Suppressor macrophage treated with lipopolysaccharide for 1 hour (primary cell): ENCODE results near the gene KRTAP19-8.

Source experiments
- DNase-seq, 3 donors: peaks; one replicate each; pipeline ENCODE4 v3.0.0-alpha.2; 2020 to 2022

Gene KRTAP19-8

GRCh38 chr21:31038376-31038775 is at the start of gene KRTAP19-8:
TSS of gene KRTAP19-8 (minus strand) at chr21:31038476. CDS start at chr21:31038443, 33 bp downstream.
- DNase-seq: no peak

- DNase-seq: no peak
Observed at GRCh38 chr21:31087639-31088473, 49.6 kb upstream of the KRTAP19-8 start.

GRCh38 chr21:31084689-31085088 is 46.4 kb upstream of the KRTAP19-8 start:
- DNase-seq: no peak

- DNase-seq: no peak
Observed at GRCh38 chr21:31078796-31079195, 40.5 kb upstream of the KRTAP19-8 start.

GRCh38 chr21:31078216-31078615 is 39.9 kb upstream of the KRTAP19-8 start:
- no peak for DNase-seq

GRCh38 chr21:31075848-31076247 is 37.6 kb upstream of the KRTAP19-8 start:
- no peak for DNase-seq

GRCh38 chr21:31072533-31072932 is 34.3 kb upstream of the KRTAP19-8 start:
- DNase-seq: no peak

GRCh38 chr21:31064803-31065202 is 26.5 kb upstream of the KRTAP19-8 start:
- no peak for DNase-seq

GRCh38 chr21:31052489-31053142 is 14.3 kb upstream of the KRTAP19-8 start:
- no peak for DNase-seq

- no peak for DNase-seq
Observed at GRCh38 chr21:31050577-31051157, 12.4 kb upstream of the KRTAP19-8 start.

- no peak for DNase-seq
Observed at GRCh38 chr21:31045841-31046240, 7.6 kb upstream of the KRTAP19-8 start.

- DNase-seq: no peak
Observed at GRCh38 chr21:31043471-31043870, 5.2 kb upstream of the KRTAP19-8 start.

- DNase-seq: no peak
Observed at GRCh38 chr21:31042080-31042464, 3.8 kb upstream of the KRTAP19-8 start.

- no peak for DNase-seq
Observed at GRCh38 chr21:31041295-31042079, 3.2 kb upstream of the KRTAP19-8 start.

GRCh38 chr21:31034378-31034777 is 3.9 kb downstream of the KRTAP19-8 start:
- DNase-seq: no peak

GRCh38 chr21:31030367-31031106 is 7.7 kb downstream of the KRTAP19-8 start:
- DNase-seq: no peak

GRCh38 chr21:31023680-31024079 is 14.6 kb downstream of the KRTAP19-8 start:
- no peak for DNase-seq

GRCh38 chr21:31022306-31022705 is 16.0 kb downstream of the KRTAP19-8 start:
- DNase-seq: no peak

- DNase-seq: no peak
Observed at GRCh38 chr21:31018232-31018631, 20.0 kb downstream of the KRTAP19-8 start.

- DNase-seq: no peak
Observed at GRCh38 chr21:31014891-31015290, 23.4 kb downstream of the KRTAP19-8 start.

GRCh38 chr21:31012133-31013089 is 25.9 kb downstream of the KRTAP19-8 start:
- DNase-seq: no peak
